MM.1S (cell line): ENCODE data around the gene HOXB2.

Experiments used
- DNase-seq: peaks from one replicate; pipeline ENCODE4 v3.0.0-alpha.2; 2015
- H2AFZ ChIP-seq: fragments of 300-600 bp; sonication (generic); 2 replicates; pipeline ENCODE4 v1.6.0; 2016; ENCODE audit warnings: antibody characterized with exemption, low read length
- H3F3A ChIP-seq: fragments of 300-600 bp; sonication (generic); 2 replicates; pipeline ENCODE4 v1.6.1; 2016; ENCODE audit warnings: mild to moderate bottlenecking, antibody characterized with exemption, low read length, moderate library complexity, mixed read lengths; ENCODE audit not compliant: insufficient read depth
- H3K27ac ChIP-seq: fragments of 300-600 bp; sonication (generic); 2 replicates; pipeline ENCODE4 v1.5.1; 2016; ENCODE audit warnings: mild to moderate bottlenecking, low read length
- H3K27me3 ChIP-seq: fragments of 300-600 bp; sonication (generic); replicated peaks from 2 replicates; pipeline ENCODE4 v1.6.0; 2016; ENCODE audit warnings: low read length; ENCODE audit not compliant: insufficient read depth
- H3K36me3 ChIP-seq: fragments of 300-600 bp; sonication (generic); replicated peaks from 2 replicates; pipeline ENCODE4 v1.6.1; 2016; ENCODE audit warnings: mild to moderate bottlenecking, low read length, mixed read lengths; ENCODE audit not compliant: insufficient read depth
- H3K4me1 ChIP-seq: fragments of 300-600 bp; sonication (generic); 2 replicates; pipeline ENCODE4 v1.6.1; 2016; ENCODE audit warnings: low read length, mixed read lengths
- H3K4me2 ChIP-seq: fragments of 300-600 bp; sonication (generic); 2 replicates; pipeline ENCODE4 v1.6.0; 2016; ENCODE audit warnings: low read depth, low read length
- H3K4me3 ChIP-seq: fragments of 300-600 bp; sonication (generic); 2 replicates; pipeline ENCODE4 v1.5.1; 2016; ENCODE audit warnings: low read length, mixed read lengths
- H3K79me2 ChIP-seq: fragments of 300-600 bp; sonication (generic); 2 replicates; pipeline ENCODE4 v1.6.1; 2016; ENCODE audit warnings: mixed run types, low read length, mixed read lengths
- H3K9ac ChIP-seq: fragments of 300-600 bp; sonication (generic); 2 replicates; pipeline ENCODE4 v1.6.1; 2016; ENCODE audit warnings: low read length, mixed read lengths
- H3K9me2 ChIP-seq: fragments of 300-600 bp; sonication (generic); replicated peaks from 2 replicates; pipeline ENCODE4 v1.6.1; 2016; ENCODE audit warnings: mild to moderate bottlenecking, low read length, mixed read lengths; ENCODE audit not compliant: insufficient read depth
- H3K9me3 ChIP-seq: fragments of 300-600 bp; sonication (generic); replicated peaks from 2 replicates; pipeline ENCODE4 v1.6.1; 2016; ENCODE audit warnings: mild to moderate bottlenecking, low read length, mixed read lengths; ENCODE audit not compliant: insufficient read depth
- H4K20me1 ChIP-seq: fragments of 300-600 bp; sonication (generic); 2 replicates; pipeline ENCODE4 v1.6.1; 2016; ENCODE audit warnings: mild to moderate bottlenecking, low read length, moderate library complexity, mixed read lengths; ENCODE audit not compliant: insufficient read depth
- EZH2 ChIP-seq: fragments of 300-600 bp; sonication (generic); optimal IDR thresholded peaks from 2 replicates; pipeline ENCODE3; 2017; ENCODE audit warnings: low read depth, mild to moderate bottlenecking, antibody characterized with exemption, low read length, mixed read lengths
- EZH2phosphoT487 ChIP-seq: fragments of 300-600 bp; sonication (generic); IDR thresholded peaks from 2 replicates; pipeline ENCODE4 v1.6.1; 2018; ENCODE audit warnings: antibody characterized with exemption, low read length
- TF ChIP-seq, protein P1 (sequence below): fragments of 300-600 bp; sonication (generic); IDR thresholded peaks from 2 replicates; pipeline ENCODE4 v1.5.1; 2016; ENCODE audit warnings: antibody characterized with exemption, low read length, mixed read lengths

HOXB2 gene

GRCh38 chr17:48550502-48551213, 5.7 kb upstream of the HOXB2 start:
- no peaks in the 10 kb centered on the region for H3K27me3 ChIP-seq
- no peaks in the 10 kb centered on the region for H3F3A ChIP-seq
- DNase-seq, result no peak
- no peak overlapping the region for H2AFZ ChIP-seq
- no peaks in the 10 kb centered on the region for H3K9me3 ChIP-seq
- no peaks in the 10 kb centered on the region for H4K20me1 ChIP-seq
- no peaks in the 10 kb centered on the region for H3K4me1 ChIP-seq
- H3K9me2 ChIP-seq, result no peaks in the 10 kb centered on the region
- H3K4me2 ChIP-seq, result no peak overlapping the region
- no peak overlapping the region for H3K27ac ChIP-seq
- TF ChIP-seq, protein P1, sequence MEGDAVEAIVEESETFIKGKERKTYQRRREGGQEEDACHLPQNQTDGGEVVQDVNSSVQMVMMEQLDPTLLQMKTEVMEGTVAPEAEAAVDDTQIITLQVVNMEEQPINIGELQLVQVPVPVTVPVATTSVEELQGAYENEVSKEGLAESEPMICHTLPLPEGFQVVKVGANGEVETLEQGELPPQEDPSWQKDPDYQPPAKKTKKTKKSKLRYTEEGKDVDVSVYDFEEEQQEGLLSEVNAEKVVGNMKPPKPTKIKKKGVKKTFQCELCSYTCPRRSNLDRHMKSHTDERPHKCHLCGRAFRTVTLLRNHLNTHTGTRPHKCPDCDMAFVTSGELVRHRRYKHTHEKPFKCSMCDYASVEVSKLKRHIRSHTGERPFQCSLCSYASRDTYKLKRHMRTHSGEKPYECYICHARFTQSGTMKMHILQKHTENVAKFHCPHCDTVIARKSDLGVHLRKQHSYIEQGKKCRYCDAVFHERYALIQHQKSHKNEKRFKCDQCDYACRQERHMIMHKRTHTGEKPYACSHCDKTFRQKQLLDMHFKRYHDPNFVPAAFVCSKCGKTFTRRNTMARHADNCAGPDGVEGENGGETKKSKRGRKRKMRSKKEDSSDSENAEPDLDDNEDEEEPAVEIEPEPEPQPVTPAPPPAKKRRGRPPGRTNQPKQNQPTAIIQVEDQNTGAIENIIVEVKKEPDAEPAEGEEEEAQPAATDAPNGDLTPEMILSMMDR, result no peak
- TF ChIP-seq EZH2phosphoT487 (no peak), EZH2 (no peak)
- H3K79me2 ChIP-seq, result no peaks in the 10 kb centered on the region
- no peak overlapping the region for H3K9ac ChIP-seq
- H3K36me3 ChIP-seq, result no peaks in the 10 kb centered on the region
- H3K4me3 ChIP-seq, result no peak overlapping the region

GRCh38 chr17:48549914-48550501, 5.1 kb upstream of the HOXB2 start:
- no peaks in the 10 kb centered on the region for H3K9me2 ChIP-seq
- no peaks in the 10 kb centered on the region for H3F3A ChIP-seq
- TF ChIP-seq, protein P1, result no peak
- TF ChIP-seq EZH2phosphoT487 (no peak), EZH2 (no peak)
- H3K27me3 ChIP-seq, result no peaks in the 10 kb centered on the region
- H3K4me1 ChIP-seq, result no peaks in the 10 kb centered on the region
- H3K9me3 ChIP-seq, result no peaks in the 10 kb centered on the region
- no peak overlapping the region for H3K4me3 ChIP-seq
- H4K20me1 ChIP-seq, result no peaks in the 10 kb centered on the region
- no peak overlapping the region for H3K4me2 ChIP-seq
- no peaks in the 10 kb centered on the region for H3K79me2 ChIP-seq
- no peaks in the 10 kb centered on the region for H3K36me3 ChIP-seq
- H2AFZ ChIP-seq, result no peak overlapping the region
- H3K9ac ChIP-seq, result no peak overlapping the region
- no peak for DNase-seq
- H3K27ac ChIP-seq, result no peak overlapping the region

GRCh38 chr17:48549281-48549630, 4.3 kb upstream of the HOXB2 start:
- Histone ChIP-seq H3K9me2 (no peaks in the 10 kb centered on the region), H3K36me3 (no peaks in the 10 kb centered on the region), H3K4me1 (no peaks in the 10 kb centered on the region), H2AFZ (no peak overlapping the region), H3K4me3 (no peak overlapping the region), H3K27ac (no peak overlapping the region), H3K27me3 (no peaks in the 10 kb centered on the region; the same call in 1 of the 2 replicates), H3K4me2 (no peak overlapping the region), H3K9me3 (no peaks in the 10 kb centered on the region), H3K79me2 (no peaks in the 10 kb centered on the region), H3F3A (no peaks in the 10 kb centered on the region), H3K9ac (no peak overlapping the region), H4K20me1 (no peaks in the 10 kb centered on the region)
- no peak for DNase-seq
- TF ChIP-seq EZH2 (no peak), EZH2phosphoT487 (no peak)
- TF ChIP-seq, protein P1, result no peak
